DND-41 (cell line): ENCODE results near the gene AP2B1.

Source experiments
- CTCF ChIP-seq: IDR thresholded peaks from 2 replicates; pipeline ENCODE4 v1.5.1; 2012; ENCODE audit warnings: borderline replicate concordance, low read length, moderate library complexity, mild to moderate bottlenecking; ENCODE audit not compliant: poor library complexity, severe bottlenecking; ENCODE audit errors: extremely low read depth
- EZH2 ChIP-seq: IDR thresholded peaks from 3 replicates; pipeline ENCODE4 v1.6.1; 2012; ENCODE audit warnings: borderline replicate concordance, low read depth, mild to moderate bottlenecking, moderate library complexity, low read length, inconsistent platforms; ENCODE audit not compliant: severe bottlenecking

- TF ChIP-seq CTCF, result no peak
- TF ChIP-seq EZH2, result no peak
These were observed 130.4 kb downstream of the AP2B1 start for GRCh38 chr17:35717475-35717874.
